Glutamatergic neuron (in vitro differentiated cells): ENCODE results near the gene PPEF1. TPM values are rescaled to one million over a fixed set of nuclear protein-coding genes. Genes with fewer than 3 reads are reported as not detected.
A peak's percentile ranks its signal among the peaks of the same experiment; 100 is the strongest.

Experiments used
- DNase-seq: peaks from one replicate; pipeline ENCODE4 v3.0.0; 2022
- H3K27ac Mint-ChIP-seq: one replicate; pipeline ENCODE4 v1.8.0; 2020; ENCODE audit warnings: mild to moderate bottlenecking, mixed read lengths, inconsistent platforms; ENCODE audit not compliant: unreplicated experiment
- H3K27me3 Mint-ChIP-seq: one replicate; pipeline ENCODE4 v1.8.0; 2020; ENCODE audit warnings: mild to moderate bottlenecking, moderate library complexity, mixed read lengths, inconsistent platforms; ENCODE audit not compliant: unreplicated experiment
- H3K36me3 Mint-ChIP-seq: one replicate; pipeline ENCODE4 v1.8.0; 2020; ENCODE audit warnings: mild to moderate bottlenecking, mixed read lengths, inconsistent platforms; ENCODE audit not compliant: unreplicated experiment
- H3K4me1 Mint-ChIP-seq: one replicate; pipeline ENCODE4 v1.8.0; 2020; ENCODE audit warnings: mild to moderate bottlenecking, low read depth, mixed read lengths, inconsistent platforms; ENCODE audit not compliant: unreplicated experiment
- H3K4me3 Mint-ChIP-seq: one replicate; pipeline ENCODE4 v1.8.0; 2020; ENCODE audit warnings: mild to moderate bottlenecking, mixed read lengths, inconsistent platforms; ENCODE audit not compliant: unreplicated experiment
- H3K9me3 Mint-ChIP-seq: one replicate; pipeline ENCODE4 v1.8.0; 2020; ENCODE audit warnings: mild to moderate bottlenecking, moderate library complexity, mixed read lengths, inconsistent platforms; ENCODE audit not compliant: unreplicated experiment
- CTCF ChIP-seq: fragments of 200-600 bp; sonication (generic); IDR thresholded peaks from one replicate; pipeline ENCODE4 v1.5.0; 2021; ENCODE audit not compliant: partially characterized antibody, unreplicated experiment
- total RNA-seq: library from RNA; stranded (reverse); fragmentation: NEBNext Ultra II Directional; extraction: Animal tissue kit (Norgen Biotek cat#: 25700); gene quantifications from one replicate; pipeline ENCODE4 v1.2.1, GENCODE V29; 2021; ENCODE audit not compliant: unreplicated experiment

The PPEF1 gene
- total RNA-seq, 1 donor from 2014 or later: 3.9 TPM

GRCh38 chrX:18687856-18688495 is 19.5 kb upstream of the PPEF1 start:
- H3K36me3 Mint-ChIP-seq: no peaks in the 10 kb centered on the region
- H3K9me3 Mint-ChIP-seq: no peaks in the 10 kb centered on the region
- peaks cover 4% of the 10 kb centered on the region for H3K4me1 Mint-ChIP-seq
- no peak overlapping the region for H3K4me3 Mint-ChIP-seq
- no peaks in the 10 kb centered on the region for H3K27me3 Mint-ChIP-seq
- H3K27ac Mint-ChIP-seq: no peak overlapping the region
- no peak for TF ChIP-seq CTCF
- no peak for DNase-seq

GRCh38 chrX:18691431-18691830 is 16.0 kb upstream of the PPEF1 start:
- Mint-ChIP-seq H3K4me1 (peaks cover 4% of the 10 kb centered on the region), H3K27ac (no peak overlapping the region), H3K27me3 (no peaks in the 10 kb centered on the region), H3K4me3 (no peak overlapping the region), H3K9me3 (no peaks in the 10 kb centered on the region), H3K36me3 (no peaks in the 10 kb centered on the region)
- TF ChIP-seq CTCF: no peak
- DNase-seq: no peak

- Mint-ChIP-seq H3K9me3 (no peaks in the 10 kb centered on the region), H3K27me3 (no peaks in the 10 kb centered on the region), H3K4me3 (no peak overlapping the region), H3K27ac (no peak overlapping the region), H3K4me1 (peaks cover 9% of the 10 kb centered on the region), H3K36me3 (no peaks in the 10 kb centered on the region)
- DNase-seq: no peak
- TF ChIP-seq CTCF: no peak
These were observed 14.9 kb upstream of the PPEF1 start for GRCh38 chrX:18692541-18692940.

GRCh38 chrX:18696653-18697052 is 10.8 kb upstream of the PPEF1 start:
- H3K9me3 Mint-ChIP-seq: no peaks in the 10 kb centered on the region
- H3K36me3 Mint-ChIP-seq: no peaks in the 10 kb centered on the region
- no peak for TF ChIP-seq CTCF
- H3K27me3 Mint-ChIP-seq: no peaks in the 10 kb centered on the region
- H3K27ac Mint-ChIP-seq: peak overlapping the region; percentile 59
- H3K4me3 Mint-ChIP-seq: no peak overlapping the region
- H3K4me1 Mint-ChIP-seq: peaks cover 18% of the 10 kb centered on the region
- DNase-seq: no peak

- H3K9me3 Mint-ChIP-seq: no peaks in the 10 kb centered on the region
- no peaks in the 10 kb centered on the region for H3K27me3 Mint-ChIP-seq
- TF ChIP-seq CTCF: no peak
These were observed 8.5 kb upstream of the PPEF1 start for GRCh38 chrX:18698737-18699650.

More at GRCh38 chrX:18698737-18699650, 8.5 kb upstream of the PPEF1 start:
- Mint-ChIP-seq H3K4me3 (no peak overlapping the region), H3K27ac (no peak overlapping the region), H3K36me3 (no peaks in the 10 kb centered on the region), H3K4me1 (peaks cover 14% of the 10 kb centered on the region)
- DNase-seq: no peak
